ENCODE results near the gene HCN4.
"Not testable (repeated sequence)": the region's sequence is repeated elsewhere in the genome, so short reads cannot be mapped to it uniquely, and the experiment has no call there.

HCN4 gene

DNA sequence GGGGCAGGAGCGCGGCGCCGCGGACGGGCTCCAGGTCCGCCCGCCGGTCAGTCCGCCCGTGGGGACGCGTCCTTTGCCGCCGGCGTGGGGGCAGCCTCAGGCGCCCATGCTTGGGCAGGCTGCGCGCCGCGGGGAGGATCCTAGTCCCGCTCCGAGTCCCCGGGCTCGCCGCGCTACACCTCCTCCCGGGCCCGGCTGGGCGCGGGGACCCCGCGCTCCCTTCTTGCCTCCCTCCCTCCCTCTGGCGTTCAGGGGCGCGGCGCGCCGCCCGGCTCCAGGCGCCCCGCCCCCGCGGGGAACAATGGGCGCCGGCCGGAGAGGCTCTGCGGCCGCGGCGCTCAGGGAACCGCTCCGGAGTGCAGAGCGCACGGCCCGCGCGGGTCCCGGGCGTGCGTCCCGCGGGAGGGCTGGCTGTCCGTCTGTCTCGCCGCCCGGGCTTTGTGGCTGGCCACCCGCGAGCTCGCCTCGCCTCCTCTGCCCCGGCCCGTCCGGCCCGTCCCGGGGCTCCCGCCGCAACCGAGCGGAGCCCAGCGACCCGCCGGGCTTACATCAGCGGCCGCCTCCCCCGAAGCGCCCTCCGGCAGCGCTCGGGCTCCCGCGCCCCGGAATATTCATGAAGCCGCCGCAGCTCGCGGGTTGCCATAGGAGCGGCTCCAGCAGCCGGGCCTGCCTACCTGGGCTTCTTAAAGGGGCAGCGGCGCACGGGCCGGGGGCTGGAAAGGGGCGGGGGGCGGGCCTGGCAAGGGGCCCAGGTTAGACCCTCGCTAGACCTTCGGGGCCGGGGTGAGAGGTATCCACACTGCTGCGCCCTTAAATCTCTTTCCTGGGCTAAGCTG lies at the start of gene HCN4:
Gene HCN4 (minus strand): TSS at position 658 of the 836 bp plus-strand sequence. CDS start 688 bp downstream, outside the sequence.
- peak; percentile 30 for DNase-seq

DNA sequence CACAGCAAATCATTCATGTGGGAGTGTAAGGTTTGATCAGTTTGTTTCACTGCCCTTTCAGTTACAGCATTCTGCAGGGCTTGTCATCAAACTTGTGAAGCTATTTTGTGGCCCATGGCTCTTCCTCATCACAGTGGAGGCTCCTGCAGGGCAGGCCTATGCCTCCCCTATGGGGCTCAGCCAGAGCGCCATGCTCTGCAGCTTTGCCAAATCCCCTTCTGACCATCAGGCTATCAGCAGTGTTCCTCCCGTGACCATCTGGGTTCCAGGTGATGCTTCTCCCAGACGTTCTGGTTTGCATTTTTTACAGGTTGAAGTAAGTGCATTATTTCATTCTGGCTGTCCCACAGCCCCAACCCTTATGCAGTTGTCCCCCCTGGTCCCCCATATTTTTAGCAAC lies 46.1 kb upstream of the HCN4 start:
- DNase-seq: no peak

DNA sequence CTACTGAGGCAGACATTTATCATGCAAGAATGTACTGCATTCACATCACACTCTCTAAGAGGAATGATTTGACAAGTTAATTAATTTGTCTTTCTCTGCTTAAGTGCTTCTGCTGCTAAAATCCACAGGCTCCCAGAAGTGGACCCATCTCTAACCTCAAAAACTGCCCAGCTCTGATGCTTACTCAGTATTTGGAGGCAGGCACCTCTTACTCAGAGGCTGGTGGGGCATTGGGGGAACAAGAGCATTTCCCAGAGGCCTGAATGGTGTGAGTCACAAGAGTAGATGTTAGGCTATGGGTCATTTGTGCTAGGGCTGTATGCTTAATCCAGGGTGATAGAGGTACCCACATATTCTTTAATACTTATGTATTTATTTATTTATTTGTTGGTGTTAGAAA lies 34.4 kb upstream of the HCN4 start:
- DNase-seq: no peak

DNA sequence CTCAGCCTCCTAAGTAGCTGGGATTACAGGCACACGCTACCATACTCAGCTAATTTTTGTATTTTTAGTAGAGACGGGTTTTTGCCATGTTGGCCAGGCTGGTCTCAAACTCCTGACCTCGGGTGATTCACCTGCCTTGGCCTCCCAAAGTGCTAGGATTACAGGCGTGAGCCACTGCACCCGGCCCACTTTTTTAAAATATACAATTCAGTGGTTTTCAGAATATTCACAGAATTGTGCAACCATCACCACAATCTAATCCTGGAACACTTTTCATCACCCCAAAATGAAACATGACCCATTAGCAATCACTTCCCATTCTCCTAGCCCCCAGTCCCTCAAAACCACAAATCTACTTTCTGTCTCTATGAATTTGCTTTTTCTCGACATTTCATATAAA lies 31.5 kb upstream of the HCN4 start:
- not testable (repeated sequence) for DNase-seq

DNA sequence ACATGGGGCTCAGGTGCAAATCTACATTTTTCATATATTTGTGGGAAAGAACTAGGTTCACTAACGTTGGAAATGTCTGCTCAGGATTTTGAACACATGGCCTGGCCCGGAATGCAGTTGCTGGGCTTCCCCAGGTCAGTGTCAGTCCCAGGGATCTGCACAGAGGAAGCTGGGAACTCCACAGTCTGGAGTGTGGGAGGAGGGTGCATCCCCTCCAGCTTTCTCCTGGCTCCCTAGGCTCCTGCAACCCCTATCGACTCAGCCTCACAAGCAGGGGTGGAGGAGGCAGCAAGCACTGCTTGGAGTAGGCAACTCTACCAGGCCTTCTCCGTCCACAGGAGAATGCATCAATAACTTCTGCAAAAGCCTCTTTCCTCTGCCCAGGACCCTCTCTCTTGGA lies 30.1 kb upstream of the HCN4 start:
- DNase-seq: no peak

DNA sequence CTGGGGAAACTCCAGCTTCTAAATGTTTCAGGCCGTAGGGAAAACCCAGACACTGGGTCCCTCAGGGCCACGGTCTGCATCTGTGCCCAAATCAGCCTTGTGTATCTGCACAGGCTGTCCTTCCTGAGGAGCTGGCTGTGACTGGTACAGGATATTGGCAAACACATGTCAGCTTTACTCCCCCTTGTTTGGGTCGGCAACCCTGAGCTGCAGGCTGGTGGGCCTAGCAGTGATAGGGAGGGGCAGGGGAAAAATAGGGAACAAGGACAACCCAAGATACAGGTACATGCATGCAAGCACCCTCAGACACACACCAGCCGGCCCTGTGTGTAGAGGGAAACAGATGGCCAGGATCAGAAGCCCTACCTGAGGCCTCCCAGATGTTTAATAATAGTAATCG lies 28.7 kb upstream of the HCN4 start:
- DNase-seq: no peak

DNA sequence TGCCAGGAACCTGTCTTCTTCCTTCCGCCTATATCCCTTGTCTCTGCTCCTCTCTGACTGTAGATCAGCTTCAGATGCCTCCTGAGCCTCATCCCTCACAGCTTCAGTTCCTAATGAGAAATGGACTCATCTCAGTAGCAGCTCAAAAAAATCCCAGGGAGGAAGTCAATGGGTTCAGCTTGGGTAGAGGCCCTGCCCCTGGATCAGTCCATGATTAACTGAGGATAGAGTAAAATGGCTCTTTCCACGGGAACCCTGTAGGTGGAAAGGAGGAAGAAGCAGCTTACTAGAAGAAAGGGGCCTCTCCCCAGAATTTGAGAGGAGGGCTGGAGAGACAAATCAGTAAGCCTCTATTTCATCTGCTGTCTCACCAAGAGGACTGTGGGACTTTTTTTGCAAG lies 26.9 kb upstream of the HCN4 start:
- DNase-seq: no peak

DNA sequence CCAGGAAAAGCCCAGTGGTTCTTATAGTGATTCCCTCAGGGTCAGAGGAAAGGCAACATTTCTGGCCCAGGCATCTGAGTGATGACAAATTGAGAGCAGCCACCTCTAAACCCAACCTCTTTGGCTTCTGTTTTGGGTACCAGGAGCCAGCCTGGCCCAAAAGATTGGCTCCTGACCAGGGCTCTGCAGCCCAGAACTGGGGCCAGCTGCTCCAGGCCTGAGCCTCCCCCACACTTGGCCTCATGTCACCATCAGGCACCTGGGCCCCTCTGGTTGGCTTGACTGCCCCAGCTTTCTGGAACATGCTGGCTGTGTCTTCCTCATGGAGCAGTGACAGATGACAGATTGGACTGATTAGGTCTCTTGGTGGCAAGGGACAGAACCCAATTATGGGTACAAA lies 26.0 kb upstream of the HCN4 start:
- DNase-seq: no peak

DNA sequence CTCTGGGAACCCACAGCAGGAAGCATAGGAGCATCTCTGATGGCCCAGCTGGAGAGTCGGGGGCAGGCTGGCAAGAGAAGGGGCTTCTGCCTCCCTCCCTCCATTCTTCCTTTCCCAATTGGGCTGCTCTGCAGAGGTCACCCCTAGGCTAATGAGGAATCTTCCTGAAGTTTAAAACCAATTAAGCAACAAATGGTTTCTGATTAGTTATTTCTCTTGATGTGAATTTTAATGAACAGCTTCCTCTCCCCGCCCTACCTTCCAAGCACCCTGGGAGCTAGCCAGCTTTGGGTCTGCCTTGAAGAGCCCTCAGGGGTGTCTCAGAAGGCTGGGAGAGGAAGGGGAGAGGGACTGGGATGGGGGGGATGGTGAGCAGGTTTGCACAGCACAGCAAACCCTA lies 24.6 kb upstream of the HCN4 start:
- DNase-seq: no peak

DNA sequence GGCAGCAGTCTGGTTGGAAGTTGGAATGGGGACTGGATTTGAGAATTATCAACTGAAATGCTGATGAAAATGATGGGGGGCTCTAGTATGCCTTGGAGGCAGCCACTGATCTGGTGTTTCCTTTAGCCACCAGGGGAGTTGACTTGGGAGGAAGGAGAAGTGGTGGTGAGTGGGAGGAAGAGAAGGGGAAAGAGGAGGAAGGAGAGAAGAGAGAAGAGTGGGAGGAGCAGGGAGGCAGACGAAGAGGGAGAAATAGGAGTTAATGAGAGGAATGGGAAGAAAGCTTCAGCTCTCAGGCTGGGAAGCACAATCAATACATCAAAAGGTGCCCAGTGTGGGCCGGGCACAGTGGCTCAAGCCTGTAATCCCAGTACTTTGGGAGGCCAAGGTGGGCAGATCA lies 23.3 kb upstream of the HCN4 start:
- DNase-seq: no peak

DNA sequence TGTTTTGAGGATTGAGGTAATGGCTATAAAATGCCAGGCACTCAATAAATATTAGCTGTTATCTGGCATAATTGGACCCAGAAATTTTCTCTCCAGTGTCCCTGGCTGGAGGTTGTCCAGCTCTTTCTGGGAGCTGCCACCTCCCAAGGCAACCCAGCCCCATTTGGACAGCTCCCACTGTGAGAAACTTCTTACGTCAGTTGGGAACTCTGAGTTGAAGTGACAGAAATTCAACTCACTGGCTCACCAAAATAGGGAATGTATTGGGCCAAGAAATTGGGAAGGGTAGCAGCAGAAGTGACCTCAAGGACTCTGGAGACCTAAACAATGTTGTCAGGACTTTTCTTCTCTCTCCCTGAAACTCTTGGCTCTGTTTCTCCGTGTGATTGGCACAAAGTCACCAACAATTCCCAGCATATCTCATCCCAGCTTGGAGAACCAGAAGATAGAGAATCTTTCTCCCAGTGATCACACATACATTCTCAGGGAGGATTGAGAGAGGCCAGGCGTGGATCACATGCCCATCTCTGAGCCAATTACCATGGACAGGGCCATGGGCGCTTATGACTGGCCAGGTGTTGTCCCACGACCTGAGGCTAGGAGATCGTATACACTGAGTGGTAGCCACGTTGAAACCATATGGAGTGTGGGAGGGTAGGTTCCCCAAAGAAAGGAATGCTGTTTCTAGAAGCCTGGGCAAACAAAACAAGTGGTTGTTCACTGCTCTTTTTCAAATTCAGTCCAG lies 22.5 kb upstream of the HCN4 start:
- DNase-seq: no peak

DNA sequence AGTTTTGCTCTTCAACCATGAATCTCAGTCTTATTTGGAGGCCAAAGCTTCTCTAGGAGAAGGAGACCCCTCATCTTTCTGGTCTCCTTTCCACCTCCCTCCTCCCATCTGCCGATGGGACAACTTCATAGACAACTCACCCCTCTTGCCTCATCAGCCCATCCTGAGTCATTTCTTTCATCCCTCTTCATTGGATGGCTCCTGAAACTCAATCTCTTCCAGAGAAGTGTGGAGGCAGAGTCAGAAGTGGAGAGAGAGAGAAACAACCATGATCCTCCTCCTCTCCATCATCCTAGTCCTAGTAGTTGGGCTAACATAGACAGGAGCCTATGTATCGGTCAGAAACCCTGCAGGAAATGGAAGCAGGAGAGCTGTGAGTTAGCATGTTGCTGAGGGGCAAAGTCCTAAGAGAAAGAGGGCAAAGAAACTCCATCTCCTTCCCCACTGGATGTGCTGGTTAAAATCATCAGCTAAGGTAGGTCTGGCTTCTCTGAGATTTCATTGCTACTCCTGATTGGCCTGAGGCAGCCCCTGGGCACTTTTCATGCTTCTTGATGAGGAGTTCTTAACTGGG lies 21.3 kb upstream of the HCN4 start:
- DNase-seq: no peak

DNA sequence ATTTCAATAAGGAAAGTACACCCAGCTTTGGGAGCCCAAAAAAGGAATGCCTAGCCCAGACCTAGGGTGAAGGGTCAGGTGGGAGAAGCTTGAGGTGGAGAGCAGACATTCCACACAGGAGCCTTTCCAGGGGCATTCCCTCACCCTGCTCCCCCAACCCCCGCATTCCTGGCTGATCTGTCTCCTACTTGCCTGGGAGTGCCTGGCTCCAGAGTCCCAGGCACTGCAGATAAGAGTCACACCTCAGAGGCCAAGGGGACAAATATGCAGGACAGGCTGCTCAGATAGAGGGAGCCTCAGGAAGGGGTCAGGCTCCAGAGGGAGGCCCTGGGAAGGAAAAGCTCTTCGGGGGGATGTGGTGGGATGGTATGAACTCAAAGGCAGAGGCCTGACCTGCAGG lies 20.8 kb upstream of the HCN4 start:
- DNase-seq: no peak

DNA sequence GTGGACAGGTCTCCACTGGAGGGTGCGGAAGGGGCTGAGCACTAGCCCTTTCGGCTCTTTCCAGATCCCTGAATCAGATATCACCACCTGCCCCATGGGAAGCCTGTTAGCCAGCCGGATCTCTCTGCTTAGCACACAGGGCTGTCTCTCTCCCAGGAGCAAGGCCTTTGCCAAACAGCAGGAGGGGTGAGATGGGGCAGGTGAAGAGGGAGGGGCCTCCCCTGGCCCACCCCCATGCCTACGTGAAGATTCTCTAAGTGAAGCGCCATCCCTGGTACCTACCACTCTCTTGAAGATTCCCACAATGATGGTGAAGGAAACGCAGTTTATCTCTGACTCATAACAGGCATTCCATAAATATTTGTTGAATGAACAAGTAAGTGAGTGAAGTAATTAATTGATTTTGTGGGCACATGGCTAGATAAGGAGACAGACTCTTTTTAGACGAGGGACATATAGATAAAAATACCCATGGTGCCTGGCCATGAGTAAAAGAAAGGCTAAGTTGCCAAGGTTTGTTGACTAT lies 19.6 kb upstream of the HCN4 start:
- no peak for DNase-seq

DNA sequence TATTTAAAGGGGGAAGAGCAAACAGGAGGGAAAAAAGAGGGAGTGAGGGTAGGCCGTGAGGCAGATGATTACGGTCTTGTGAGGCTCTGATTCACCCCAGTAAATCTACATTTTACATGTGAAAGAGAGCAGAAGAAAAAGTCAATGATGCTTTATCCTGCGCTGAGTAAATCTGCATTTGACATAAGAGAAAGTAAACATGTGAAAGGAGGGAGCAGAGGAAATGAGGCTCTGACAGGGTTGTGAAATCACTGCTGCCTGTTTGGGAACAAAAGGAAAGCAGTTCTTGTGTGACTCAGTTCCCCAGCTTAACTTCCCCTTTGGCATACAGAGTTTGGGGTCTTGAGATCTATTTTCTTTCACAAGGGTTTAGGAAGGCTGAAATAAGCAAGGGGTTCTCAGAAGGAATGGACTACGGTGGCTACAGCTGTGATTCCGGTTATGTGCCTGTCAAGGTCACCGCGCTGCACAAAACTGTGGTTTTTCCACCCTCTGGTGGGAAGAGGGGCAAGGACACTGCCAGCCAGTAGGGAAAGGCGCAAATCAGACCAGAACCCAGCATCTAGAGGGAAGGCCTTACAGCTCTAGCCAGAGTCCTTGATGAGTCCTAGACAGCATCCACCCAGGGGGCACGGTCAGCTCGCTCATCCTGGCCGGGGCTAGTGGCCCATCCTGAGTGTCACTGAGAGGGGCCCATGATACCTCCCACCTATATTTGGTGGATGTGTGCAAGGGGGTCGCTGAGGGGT lies 18.9 kb upstream of the HCN4 start:
- no peak for DNase-seq

DNA sequence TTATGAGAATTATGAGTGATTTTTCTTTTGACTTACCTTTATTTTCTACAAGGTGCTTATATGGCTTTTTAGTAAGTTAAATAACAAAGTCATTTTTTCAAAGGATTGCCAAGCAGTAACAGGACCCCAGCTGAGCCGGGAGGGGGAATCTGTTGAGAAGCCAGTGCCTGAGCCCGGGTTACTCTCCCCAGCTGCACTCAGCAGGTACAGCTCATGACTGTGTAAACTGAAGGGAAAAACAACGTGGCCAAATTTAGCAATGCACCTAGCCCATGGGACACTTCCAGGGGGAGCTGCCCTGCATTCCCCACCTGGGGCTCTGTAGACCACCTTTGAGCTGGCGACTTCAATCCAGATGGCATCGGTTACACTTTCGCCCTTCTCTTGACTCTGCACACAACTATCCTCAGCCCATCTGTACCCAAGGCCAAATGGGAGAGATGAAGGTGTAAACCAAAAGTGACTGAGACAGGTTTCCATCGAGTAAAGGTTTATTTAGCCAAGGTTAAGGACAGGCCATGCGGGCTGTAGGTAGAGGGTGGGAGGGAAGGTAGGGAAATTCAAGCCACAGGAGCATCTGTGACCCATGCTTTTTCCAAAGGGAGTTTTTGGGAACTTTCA lies 18.2 kb upstream of the HCN4 start:
- no peak for DNase-seq

DNA sequence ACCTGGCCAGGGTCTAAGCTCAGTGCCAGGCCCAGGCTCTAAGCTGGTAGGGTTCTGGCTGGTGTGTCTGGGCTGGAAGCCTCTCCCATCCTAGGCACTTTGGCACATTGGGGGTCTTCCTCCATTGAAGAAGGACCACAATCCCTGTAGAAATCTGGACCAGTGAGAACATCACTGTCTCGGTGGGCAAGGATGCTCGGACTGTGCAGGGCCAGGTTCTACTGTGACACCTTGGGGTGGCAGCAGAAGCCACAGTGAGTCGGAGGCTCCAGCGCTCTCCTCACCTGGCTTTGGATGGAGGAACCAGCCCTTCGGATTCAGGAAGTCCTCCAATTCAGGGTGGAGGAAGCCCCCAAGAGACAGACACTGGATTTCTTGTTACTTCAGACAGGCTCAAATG lies 17.5 kb upstream of the HCN4 start:
- no peak for DNase-seq

DNA sequence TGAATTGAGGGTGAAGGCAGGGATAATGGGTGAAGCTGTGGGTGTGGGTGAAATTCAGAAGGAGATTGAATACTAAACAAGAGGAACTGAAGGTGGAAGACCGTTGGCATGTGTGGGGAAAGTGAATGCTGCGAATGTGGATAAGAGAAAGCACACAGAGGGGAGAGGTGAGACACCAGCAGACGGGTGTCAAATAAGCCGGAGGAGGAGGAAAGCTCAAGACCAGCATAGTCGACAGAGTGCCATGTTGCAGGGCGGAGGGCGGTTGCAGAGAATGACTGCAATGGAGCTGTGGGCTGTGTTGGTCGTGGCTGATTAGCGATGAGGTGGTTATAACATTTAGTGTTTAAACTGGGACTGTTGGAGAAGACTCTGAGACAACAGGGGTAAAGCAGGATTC lies 16.4 kb upstream of the HCN4 start:
- no peak for DNase-seq

DNA sequence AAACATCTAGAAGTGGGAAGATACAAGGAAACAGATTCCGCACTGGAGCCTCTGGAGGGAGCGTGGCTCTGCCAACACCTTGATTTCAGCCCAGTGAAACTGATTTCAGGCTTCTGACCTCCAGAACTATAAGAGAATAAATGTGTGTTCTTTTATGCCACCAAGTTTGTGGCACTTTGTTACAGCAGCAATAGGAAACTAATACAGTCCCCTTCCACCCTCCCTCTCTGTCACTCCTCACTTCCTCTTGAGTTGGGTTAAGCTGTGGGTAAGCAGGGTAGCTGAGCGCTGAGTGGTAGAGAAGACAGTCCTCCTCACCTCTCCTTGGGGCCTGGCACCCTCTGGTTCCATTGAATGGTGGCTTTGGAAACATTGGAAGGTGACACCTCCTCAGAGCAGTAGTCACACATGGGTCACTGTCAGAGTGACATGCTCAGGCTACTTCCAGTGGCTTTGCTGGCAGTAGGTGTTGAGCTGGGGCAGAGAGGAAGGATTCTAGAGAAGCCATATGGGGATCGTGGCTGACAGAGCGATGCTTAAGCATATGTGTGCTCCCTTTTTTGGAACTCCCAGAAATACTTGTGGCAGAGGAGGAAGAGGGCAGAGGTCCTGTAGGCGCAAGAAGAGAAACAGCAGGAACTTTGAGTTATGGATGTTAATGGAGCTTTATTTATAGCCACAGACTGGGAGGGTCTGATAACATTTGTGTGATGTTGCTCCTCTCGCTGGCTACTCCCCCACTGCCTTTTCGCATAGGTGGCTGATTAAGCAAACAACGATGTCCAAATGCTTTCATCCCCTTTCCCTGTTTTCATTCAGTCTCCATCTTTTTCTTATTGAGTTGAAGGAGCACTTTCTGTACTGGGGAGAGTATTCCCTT lies 14.8 kb upstream of the HCN4 start:
- DNase-seq: no peak

DNA sequence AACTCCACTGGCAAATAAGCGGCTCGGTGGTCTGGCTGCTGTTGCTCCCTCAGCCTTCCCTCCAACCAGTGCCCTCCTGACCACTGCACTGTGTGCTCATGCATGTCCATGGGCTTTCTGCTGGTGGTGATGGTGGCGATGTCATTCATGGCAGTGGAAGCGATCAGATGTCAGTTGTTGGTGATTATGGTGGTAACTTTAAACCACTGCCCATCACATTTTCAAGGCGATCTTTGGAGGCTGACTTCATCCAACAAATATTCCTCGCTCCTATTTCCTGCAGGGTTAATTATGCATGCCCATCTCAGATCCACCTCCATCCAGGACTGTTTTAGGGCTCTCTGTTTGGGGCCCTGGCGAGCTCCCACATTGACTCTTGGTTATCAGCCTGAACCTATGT lies 13.4 kb upstream of the HCN4 start:
- no peak for DNase-seq

DNA sequence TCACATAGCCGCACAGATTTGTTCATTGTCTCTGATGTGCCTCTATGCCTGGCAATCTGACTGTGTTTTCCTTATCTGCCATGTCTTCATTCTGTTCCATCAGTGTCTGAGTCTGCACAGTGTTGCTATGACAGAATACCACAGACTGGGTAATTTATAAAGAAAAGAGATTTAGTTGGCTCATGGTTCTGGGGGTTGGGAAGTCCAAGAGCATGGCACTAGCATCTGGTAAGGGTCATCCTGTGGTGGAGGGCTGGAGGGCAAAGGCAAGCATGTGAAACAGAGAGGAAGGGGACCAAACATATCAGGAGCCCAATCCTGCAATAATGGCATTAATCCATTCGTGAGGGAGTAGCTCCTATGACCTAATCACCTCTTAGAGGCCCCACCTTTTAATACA lies 11.9 kb upstream of the HCN4 start:
- DNase-seq: no peak

DNA sequence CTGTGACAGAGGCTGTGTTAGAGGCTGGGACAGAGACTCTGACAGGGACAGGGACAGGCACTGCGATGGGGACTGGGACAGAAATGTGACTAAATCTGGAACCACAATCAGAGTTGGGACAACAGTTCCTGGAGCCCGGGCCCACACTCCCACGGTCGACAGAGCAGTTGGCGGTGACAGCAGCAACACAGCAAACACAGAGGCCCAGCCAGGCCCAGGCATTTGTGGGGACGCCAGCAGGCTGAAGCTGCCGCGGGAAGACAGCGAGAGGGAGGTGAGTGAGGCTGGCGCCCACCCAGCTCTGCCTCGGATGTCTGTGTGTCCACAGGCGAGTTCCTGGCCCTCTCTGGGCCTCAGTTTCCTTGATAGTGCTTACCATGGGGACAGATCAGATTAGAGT lies 9.3 kb upstream of the HCN4 start:
- no peak for DNase-seq

Measured in NCI-H1092 treated with DMSO at 0.1 percent for 48 hours (cell line).